Psoas muscle (tissue), 8 donors: ENCODE measurements around the gene PDE4D. TPM values are rescaled to one million over a fixed set of nuclear protein-coding genes. Genes with fewer than 3 reads are reported as not detected.

Experiments used
- ATAC-seq, 4 donors: fragments of 200-7000 bp; cut with Tn5 transposase; one replicate each; pipeline ENCODE4 v1.9.1; 2020; ENCODE audit warnings: moderate library complexity in 3 of 4, mild to moderate bottlenecking in 2 of 4
- DNase-seq, 2 donors: peaks; one replicate each; pipeline ENCODE4 v3.0.0-alpha.2; 2020
- H3K27ac ChIP-seq: fragments of 200-600 bp; one replicate; pipeline ENCODE4 v1.8.0; 2022
- H3K27me3 ChIP-seq, 3 donors: fragments of 200-600 bp in 1 of 3; one replicate each; pipeline versions ENCODE4 v1.6.1 to v1.8.0; 2013 to 2022; ENCODE audit warnings: low read length in 2 of 3, mild to moderate bottlenecking in 2 of 3, moderate library complexity in 1 of 3; ENCODE audit not compliant: insufficient read depth in 3 of 3
- H3K36me3 ChIP-seq, 2 donors: fragments of 200-600 bp in 1 of 2; one replicate each; pipeline versions ENCODE4 v1.6.1 to v1.8.0; 2013 to 2022; ENCODE audit warnings: low read depth in 1 of 2, mild to moderate bottlenecking in 1 of 2, moderate library complexity in 1 of 2; ENCODE audit not compliant: insufficient read depth in 1 of 2
- H3K4me1 ChIP-seq: fragments of 200-600 bp; one replicate; pipeline ENCODE4 v1.8.0; 2022
- H3K4me3 ChIP-seq: fragments of 200-600 bp; one replicate; pipeline ENCODE4 v1.8.0; 2022; ENCODE audit warnings: mild to moderate bottlenecking
- H3K9me3 ChIP-seq: fragments of 200-600 bp; one replicate; pipeline ENCODE4 v1.8.0; 2022
- WGBS, 3 donors: extraction: QIAGEN DNeasy Blood & Tissue Kit; methylation state at CpG; one replicate each; pipeline versions ENCODE4 v1.1.6 to v1.1.7; 2013; 5-methylcytosine and 5-hydroxymethylcytosine counted together
- intact Hi-C, 2 donors: fragments of 100-400 bp; cut with DNase I; formaldehyde crosslinking; loops; one replicate each; pipeline versions ENCODE4 v1.11.0 to v1.14.2; 2022
- polyA plus RNA-seq, 3 donors: library from polyadenylated mRNA; stranded (reverse); fragments of 200-250 nt; gene quantifications; one replicate each; pipeline ENCODE4 v1.2.3, GENCODE V29; 2013
- total RNA-seq, 4 donors: library from RNA; stranded (reverse); fragmentation: NEBNext Ultra II Directional in 2 of 4; extraction: Animal tissue kit (Norgen Biotek cat#: 25700) in 2 of 4; gene quantifications; one replicate each; pipeline versions ENCODE4 v1.2.1 to v1.2.4, GENCODE V29; 2021 to 2023
- TF ChIP-seq, protein P1 (sequence below): fragments of 200-600 bp; IDR thresholded peaks from one replicate; pipeline ENCODE4 v1.8.0; 2022; ENCODE audit warnings: antibody characterized with exemption
- donor health status: healthy with polysubstance abuse.
- donor health status: DM: no; HTN: no; CAD: no; lungs with moderate emphysema.
- donor health status: Bipolar disorder and iron deficiency.
- donor health status: healthy.
- donor health status: DM: yes; HTN: yes; CAD: no.
- donor health status: DM: no; HTN: no; CAD: no.
- donor health status: DM: no; HTN: no; CAD: no.
- donor health status: DM: yes; HTN: yes; CAD: no.

Gene PDE4D
- total and polyA plus RNA-seq, 7 donors = 42.6 to 283 (median 88.7) TPM

DNA sequence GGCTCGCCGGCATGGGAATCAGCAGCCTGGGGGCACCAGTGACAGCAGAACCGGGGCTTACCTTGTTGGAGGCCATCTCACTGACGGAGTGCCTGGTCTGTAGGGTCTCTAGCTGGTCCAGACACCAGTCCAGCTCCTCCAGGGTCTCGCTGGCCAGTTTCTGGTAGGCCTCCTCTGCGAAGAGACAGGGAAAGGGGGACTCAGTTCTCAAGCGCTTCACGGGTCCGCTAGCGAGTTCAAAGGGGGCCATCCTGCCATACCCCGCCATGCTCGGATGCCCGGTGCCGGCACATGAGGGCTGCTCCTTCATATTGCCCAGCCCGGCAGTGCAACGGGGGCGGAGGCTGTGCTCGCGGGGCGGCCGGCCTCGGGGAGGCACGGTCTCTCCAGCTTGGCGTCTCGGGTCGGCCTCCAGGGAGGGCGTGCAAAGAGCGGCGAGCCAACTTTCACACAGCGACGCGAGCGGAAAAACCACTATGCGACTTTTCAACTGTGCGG lies 854.7 kb downstream of the PDE4D start:
- Histone ChIP-seq H3K36me3 (no peaks in the 10 kb centered on the region), H3K27ac (peak overlapping the region; percentile 94), H3K4me3 (peak overlapping the region; percentile 87), H3K27me3 (no peaks in the 10 kb centered on the region), H3K4me1 (peaks cover 51% of the 10 kb centered on the region), H3K9me3 (no peaks in the 10 kb centered on the region)
- intact Hi-C loops = loop anchor here (1.0 to 5.0 kb wide), 5 partner anchors 83 to 333 kb away; no protein-coding TSS in a partner anchor
- TF ChIP-seq, protein P1, sequence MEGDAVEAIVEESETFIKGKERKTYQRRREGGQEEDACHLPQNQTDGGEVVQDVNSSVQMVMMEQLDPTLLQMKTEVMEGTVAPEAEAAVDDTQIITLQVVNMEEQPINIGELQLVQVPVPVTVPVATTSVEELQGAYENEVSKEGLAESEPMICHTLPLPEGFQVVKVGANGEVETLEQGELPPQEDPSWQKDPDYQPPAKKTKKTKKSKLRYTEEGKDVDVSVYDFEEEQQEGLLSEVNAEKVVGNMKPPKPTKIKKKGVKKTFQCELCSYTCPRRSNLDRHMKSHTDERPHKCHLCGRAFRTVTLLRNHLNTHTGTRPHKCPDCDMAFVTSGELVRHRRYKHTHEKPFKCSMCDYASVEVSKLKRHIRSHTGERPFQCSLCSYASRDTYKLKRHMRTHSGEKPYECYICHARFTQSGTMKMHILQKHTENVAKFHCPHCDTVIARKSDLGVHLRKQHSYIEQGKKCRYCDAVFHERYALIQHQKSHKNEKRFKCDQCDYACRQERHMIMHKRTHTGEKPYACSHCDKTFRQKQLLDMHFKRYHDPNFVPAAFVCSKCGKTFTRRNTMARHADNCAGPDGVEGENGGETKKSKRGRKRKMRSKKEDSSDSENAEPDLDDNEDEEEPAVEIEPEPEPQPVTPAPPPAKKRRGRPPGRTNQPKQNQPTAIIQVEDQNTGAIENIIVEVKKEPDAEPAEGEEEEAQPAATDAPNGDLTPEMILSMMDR = no peak
- peak; percentile 1 to 19 (median 2) for ATAC-seq
- peak in 1 of 2 donors; percentile 26 for DNase-seq
- 1 to 4% (median 1%) methylated on average over 33 to 35 of the region's 35 CpGs for WGBS, 3 donors

DNA sequence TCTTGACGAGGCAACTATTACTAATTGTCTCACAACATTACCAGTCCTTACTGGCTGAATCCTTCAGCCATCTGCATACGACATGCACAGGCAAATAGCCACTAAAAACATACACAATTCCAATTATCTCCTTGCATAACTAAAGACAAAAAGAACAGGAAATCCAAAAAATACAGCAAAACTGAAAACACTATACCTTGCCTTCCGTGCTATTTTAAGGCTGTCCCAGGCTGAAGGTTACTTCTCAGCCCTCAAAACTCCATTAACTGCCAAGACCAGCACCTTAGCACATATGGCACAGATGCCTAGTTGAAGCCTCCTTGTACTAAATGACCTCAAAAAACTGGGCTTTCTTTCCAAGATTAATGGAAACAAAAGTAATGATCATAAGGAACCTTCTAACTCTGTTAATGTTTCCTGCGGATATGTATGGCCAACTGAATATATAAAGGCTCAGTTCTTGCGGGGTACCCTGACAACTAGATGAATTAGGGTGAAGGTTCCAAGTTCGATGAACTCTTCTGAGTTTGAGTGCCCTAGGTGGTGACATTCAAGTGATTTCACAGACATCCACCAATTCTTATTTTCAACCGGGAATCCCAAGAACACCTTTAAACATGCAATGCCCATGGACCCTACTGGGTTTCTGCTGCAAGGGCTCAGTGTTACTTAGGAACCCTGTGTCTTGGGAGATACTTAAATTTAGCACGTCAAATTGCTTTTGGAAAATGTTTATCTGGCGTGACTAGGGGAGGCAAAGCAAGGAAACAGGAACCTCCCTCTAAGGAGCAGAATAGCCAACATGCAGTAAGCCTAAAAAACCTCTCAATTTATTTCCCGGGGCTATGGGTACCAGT lies 855.4 kb downstream of the PDE4D start:
- ATAC-seq = peak in 1 of 4 donors; percentile 1
- H3K4me3 ChIP-seq = peak overlapping the region; percentile 87
- H3K36me3 ChIP-seq = no peaks in the 10 kb centered on the region
- intact Hi-C loops = loop anchor here (5.0 kb wide), 4 partner anchors 84 to 334 kb away; no protein-coding TSS in a partner anchor
- peaks cover 53% of the 10 kb centered on the region for H3K4me1 ChIP-seq
- TF ChIP-seq, protein P1 = no peak
- 20 to 29% (median 22%) methylated on average over 10 of the region's 10 CpGs for WGBS, 3 donors
- no peak for DNase-seq
- no peaks in the 10 kb centered on the region for H3K27me3 ChIP-seq
- H3K27ac ChIP-seq = peak overlapping the region; percentile 94
- no peaks in the 10 kb centered on the region for H3K9me3 ChIP-seq

DNA sequence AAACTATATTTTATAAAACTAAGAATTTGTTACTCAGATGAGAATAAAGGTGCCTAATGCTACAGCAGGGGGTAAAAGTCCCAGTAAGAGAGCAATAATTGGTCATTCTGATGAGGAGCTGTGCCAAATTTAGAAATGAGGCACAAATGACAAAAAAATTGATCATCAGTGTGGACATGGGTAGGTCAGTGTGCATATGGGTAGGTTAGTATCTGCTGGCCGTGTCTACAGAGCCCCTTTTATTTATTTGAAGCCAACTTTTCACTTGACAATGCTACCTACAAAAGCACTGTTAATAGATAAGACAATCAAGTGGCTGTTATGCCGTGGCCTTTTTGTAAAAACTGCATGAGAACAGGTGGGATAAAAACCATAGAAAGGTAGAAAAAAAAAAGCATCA lies 856.1 kb downstream of the PDE4D start:
- no peak for DNase-seq
- Histone ChIP-seq H3K4me1 (peaks cover 50% of the 10 kb centered on the region), H3K36me3 (no peaks in the 10 kb centered on the region), H3K9me3 (no peaks in the 10 kb centered on the region), H3K4me3 (peak overlapping the region; percentile 87), H3K27me3 (no peaks in the 10 kb centered on the region), H3K27ac (peak overlapping the region; percentile 94)
- TF ChIP-seq, protein P1 = no peak
- 27 to 48% (median 36%) methylated on average over 2 of the region's 2 CpGs for whole genome bisulfite sequencing, 3 donors
- intact Hi-C loops = loop anchor here (5.0 kb wide), 4 partner anchors 85 to 335 kb away; no protein-coding TSS in a partner anchor
- ATAC-seq = no peak

DNA sequence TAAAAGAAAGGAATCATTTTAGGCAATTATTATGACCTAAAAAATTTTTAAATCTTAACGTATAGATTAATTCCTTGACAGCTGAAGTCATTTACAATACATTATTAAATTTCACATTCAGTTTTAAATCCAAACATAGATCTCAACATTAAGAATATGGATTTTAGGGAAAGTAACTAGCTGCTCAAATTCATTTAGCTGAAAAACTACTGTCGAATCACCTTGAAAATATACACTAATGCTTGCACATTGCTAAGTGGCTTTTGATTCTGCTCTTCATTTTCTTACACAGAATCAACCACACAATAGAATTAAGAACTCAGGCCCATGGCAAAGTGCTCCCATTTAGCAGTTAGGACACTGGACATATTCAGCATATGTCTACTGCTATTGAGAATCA lies 856.5 kb downstream of the PDE4D start:
- H3K9me3 ChIP-seq = no peaks in the 10 kb centered on the region
- intact Hi-C loops = loop anchor here (5.0 kb wide), 4 partner anchors 85 to 335 kb away; no protein-coding TSS in a partner anchor
- TF ChIP-seq, protein P1 = no peak
- H3K36me3 ChIP-seq = peaks cover 0 to 4% of the 10 kb centered on the region in 2 donors
- 42 to 58% (median 43%) methylated on average over 2 of the region's 2 CpGs for WGBS, 3 donors
- H3K4me1 ChIP-seq = peaks cover 46% of the 10 kb centered on the region
- H3K4me3 ChIP-seq = peak overlapping the region; percentile 87
- DNase-seq (no peak), ATAC-seq (no peak)
- H3K27ac ChIP-seq = peak overlapping the region; percentile 94
- no peaks in the 10 kb centered on the region for H3K27me3 ChIP-seq
